Measurements from ENCODE around the gene SPATA31C1.
"Not testable (repeated sequence)": the region's sequence is repeated elsewhere in the genome, so short reads cannot be mapped to it uniquely, and the experiment has no call there.

SPATA31C1 gene

GRCh38 chr9:87910821-87911220 is 6.9 kb upstream of the SPATA31C1 start:
- H3K4me3 ChIP-seq (ENCODE audit: low read depth, low read length) = no peak overlapping the region
- no peak for TF ChIP-seq CTCF (IDR thresholded peaks at IDR 0.05; ENCODE audit: borderline replicate concordance, insufficient read depth, low read depth, low read length)

- not testable (repeated sequence) for H3K4me3 ChIP-seq (ENCODE audit: low read depth, low read length)
These were observed 1.3 kb downstream of the SPATA31C1 start for GRCh38 chr9:87919013-87919412.

GRCh38 chr9:87921561-87921960 is 3.8 kb downstream of the SPATA31C1 start:
- H3K4me3 ChIP-seq (ENCODE audit: low read depth, low read length) = not testable (repeated sequence)

GRCh38 chr9:87923012-87923411 is 5.2 kb downstream of the SPATA31C1 start:
- H3K4me3 ChIP-seq (ENCODE audit: low read depth, low read length) = not testable (repeated sequence)

GRCh38 chr9:87924851-87925250 is 7.1 kb downstream of the SPATA31C1 start:
- H3K4me3 ChIP-seq (ENCODE audit: low read depth, low read length) = not testable (repeated sequence)

- not testable (repeated sequence) for H3K4me3 ChIP-seq (ENCODE audit: low read depth, low read length)
These were observed 11.4 kb downstream of the SPATA31C1 start for GRCh38 chr9:87929152-87929551.

- not testable (repeated sequence) for H3K4me3 ChIP-seq (ENCODE audit: low read depth, low read length)
These were observed 16.7 kb downstream of the SPATA31C1 start for GRCh38 chr9:87934444-87934843.

- H3K4me3 ChIP-seq (ENCODE audit: low read depth, low read length) = not testable (repeated sequence)
These were observed 19.6 kb downstream of the SPATA31C1 start for GRCh38 chr9:87937352-87937751.

- H3K4me3 ChIP-seq (ENCODE audit: low read depth, low read length) = not testable (repeated sequence)
These were observed 20.2 kb downstream of the SPATA31C1 start for GRCh38 chr9:87937918-87938317.

GRCh38 chr9:87938336-87938735 is 20.6 kb downstream of the SPATA31C1 start:
- H3K4me3 ChIP-seq (ENCODE audit: low read depth, low read length) = not testable (repeated sequence)

- H3K4me3 ChIP-seq (ENCODE audit: low read depth, low read length) = not testable (repeated sequence)
These were observed 21.3 kb downstream of the SPATA31C1 start for GRCh38 chr9:87939096-87939495.

- no peak overlapping the region for H3K4me3 ChIP-seq (ENCODE audit: low read depth, low read length)
- no peak for TF ChIP-seq CTCF (IDR thresholded peaks at IDR 0.05; ENCODE audit: borderline replicate concordance, insufficient read depth, low read depth, low read length)
These were observed 26.3 kb downstream of the SPATA31C1 start for GRCh38 chr9:87944096-87944495.

- no peak overlapping the region for H3K4me3 ChIP-seq (ENCODE audit: low read depth, low read length)
- no peak for TF ChIP-seq CTCF (IDR thresholded peaks at IDR 0.05; ENCODE audit: borderline replicate concordance, insufficient read depth, low read depth, low read length)
These were observed 26.9 kb downstream of the SPATA31C1 start for GRCh38 chr9:87944682-87945081.
